ENCODE results near the gene CHST9.

GRCh38 chr18:27136208-27136535 is 48.9 kb downstream of the CHST9 start:
- TF ChIP-seq, protein P1, sequence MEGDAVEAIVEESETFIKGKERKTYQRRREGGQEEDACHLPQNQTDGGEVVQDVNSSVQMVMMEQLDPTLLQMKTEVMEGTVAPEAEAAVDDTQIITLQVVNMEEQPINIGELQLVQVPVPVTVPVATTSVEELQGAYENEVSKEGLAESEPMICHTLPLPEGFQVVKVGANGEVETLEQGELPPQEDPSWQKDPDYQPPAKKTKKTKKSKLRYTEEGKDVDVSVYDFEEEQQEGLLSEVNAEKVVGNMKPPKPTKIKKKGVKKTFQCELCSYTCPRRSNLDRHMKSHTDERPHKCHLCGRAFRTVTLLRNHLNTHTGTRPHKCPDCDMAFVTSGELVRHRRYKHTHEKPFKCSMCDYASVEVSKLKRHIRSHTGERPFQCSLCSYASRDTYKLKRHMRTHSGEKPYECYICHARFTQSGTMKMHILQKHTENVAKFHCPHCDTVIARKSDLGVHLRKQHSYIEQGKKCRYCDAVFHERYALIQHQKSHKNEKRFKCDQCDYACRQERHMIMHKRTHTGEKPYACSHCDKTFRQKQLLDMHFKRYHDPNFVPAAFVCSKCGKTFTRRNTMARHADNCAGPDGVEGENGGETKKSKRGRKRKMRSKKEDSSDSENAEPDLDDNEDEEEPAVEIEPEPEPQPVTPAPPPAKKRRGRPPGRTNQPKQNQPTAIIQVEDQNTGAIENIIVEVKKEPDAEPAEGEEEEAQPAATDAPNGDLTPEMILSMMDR (IDR thresholded peaks at IDR 0.05 in 8 of 11, conservative IDR thresholded peaks at IDR 0.05 in 3 of 11), result no peak
- TF ChIP-seq POLR2AphosphoS5 (IDR thresholded peaks at IDR 0.05), result no peak
- no peak for TF ChIP-seq POLR2A (IDR thresholded peaks at IDR 0.05)
